DND-41 (cell line): ENCODE data around the gene NMRK2.
"Not testable (repeated sequence)": the region's sequence is repeated elsewhere in the genome, so short reads cannot be mapped to it uniquely, and the experiment has no call there.

ENCODE experiments used
- ATAC-seq: fragments of 200-7000 bp; cut with Tn5 transposase; 3 replicates; pipeline ENCODE4 v1.9.1; 2021; ENCODE audit warnings: low read depth; ENCODE audit not compliant: insufficient read depth
- DNase-seq: peaks from one replicate; pipeline ENCODE4 v3.0.0-alpha.2; 2020
- H2AFZ ChIP-seq: 2 replicates; pipeline ENCODE4 v1.6.0; 2012; ENCODE audit warnings: low read depth, low read length
- H3K27ac ChIP-seq: 2 replicates; pipeline ENCODE4 v1.5.1; 2012; ENCODE audit warnings: low read length, inconsistent platforms
- H3K27me3 ChIP-seq: fragments of 200-600 bp; sonication (generic); 2 replicates; pipeline ENCODE4 v1.6.0; 2012; ENCODE audit warnings: low read length, mild to moderate bottlenecking, inconsistent platforms; ENCODE audit not compliant: insufficient read depth, poor library complexity
- H3K36me3 ChIP-seq: 2 replicates; pipeline ENCODE4 v1.5.1; 2012; ENCODE audit warnings: low read length, inconsistent platforms; ENCODE audit not compliant: insufficient read depth
- H3K4me1 ChIP-seq: 2 replicates; pipeline ENCODE4 v1.5.1; 2012; ENCODE audit warnings: mild to moderate bottlenecking, low read length; ENCODE audit not compliant: insufficient read depth
- H3K4me2 ChIP-seq: 2 replicates; pipeline ENCODE4 v1.6.0; 2012; ENCODE audit warnings: mild to moderate bottlenecking, moderate library complexity, low read length, inconsistent platforms; ENCODE audit not compliant: insufficient read depth
- H3K4me3 ChIP-seq, 2 experiments: fragments of 200-600 bp in 1 of 2; shearing (Covaris generic) in 1 of 2; 2 replicates each; pipeline ENCODE4 v1.5.1; 2012 to 2016; ENCODE audit warnings: inconsistent platforms in 2 of 2, low read length in 2 of 2, mild to moderate bottlenecking in 2 of 2, low read depth in 1 of 2, moderate library complexity in 1 of 2
- H3K79me2 ChIP-seq: 2 replicates; pipeline ENCODE4 v1.6.0; 2012; ENCODE audit warnings: low read length, inconsistent platforms; ENCODE audit not compliant: insufficient read depth
- H3K9ac ChIP-seq: 2 replicates; pipeline ENCODE4 v1.6.0; 2012; ENCODE audit warnings: low read depth, mild to moderate bottlenecking, inconsistent platforms, low read length, moderate library complexity
- H3K9me3 ChIP-seq: 2 replicates; pipeline ENCODE4 v1.5.1; 2012; ENCODE audit warnings: low read length, moderate library complexity, mild to moderate bottlenecking, inconsistent platforms; ENCODE audit not compliant: insufficient read depth, severe bottlenecking
- H4K20me1 ChIP-seq: 2 replicates; pipeline ENCODE4 v1.6.0; 2012; ENCODE audit warnings: low read length; ENCODE audit not compliant: insufficient read depth
- CTCF ChIP-seq: IDR thresholded peaks from 2 replicates; pipeline ENCODE4 v1.5.1; 2012; ENCODE audit warnings: borderline replicate concordance, low read length, moderate library complexity, mild to moderate bottlenecking; ENCODE audit not compliant: poor library complexity, severe bottlenecking; ENCODE audit errors: extremely low read depth
- EZH2 ChIP-seq: IDR thresholded peaks from 3 replicates; pipeline ENCODE4 v1.6.1; 2012; ENCODE audit warnings: borderline replicate concordance, low read depth, mild to moderate bottlenecking, moderate library complexity, low read length, inconsistent platforms; ENCODE audit not compliant: severe bottlenecking

The NMRK2 gene

DNA sequence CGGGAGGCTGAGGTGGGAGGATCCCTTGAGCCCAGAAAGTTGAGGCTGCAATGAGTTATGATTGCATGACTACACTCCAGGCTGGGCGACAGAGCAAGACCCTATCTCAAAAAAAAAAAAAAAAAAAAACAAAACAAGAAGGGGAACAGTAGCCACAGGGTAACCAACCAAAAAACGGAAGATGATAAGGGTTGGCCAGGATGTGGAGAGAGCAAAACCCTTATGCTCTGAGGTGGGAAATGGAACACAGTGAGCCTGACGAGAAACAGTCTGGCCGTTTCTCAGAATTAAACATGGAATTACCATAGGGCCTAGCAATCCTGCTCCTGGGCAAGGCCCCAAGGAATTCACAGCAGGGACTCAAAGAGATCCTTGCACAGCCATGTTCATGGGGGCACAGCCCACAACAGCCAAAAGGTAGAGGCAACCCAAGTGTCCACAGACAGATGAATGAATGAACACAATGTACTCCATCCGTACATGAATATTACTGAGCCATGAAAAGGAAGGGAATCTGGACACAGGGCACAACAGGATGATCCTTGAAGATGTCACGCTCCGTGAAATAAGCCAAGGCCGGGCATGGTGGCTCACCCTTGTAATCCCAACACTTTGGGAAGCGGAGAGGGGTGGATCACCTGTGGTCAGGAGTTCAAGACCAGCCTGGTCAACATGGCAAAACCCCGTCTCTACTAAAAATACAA is 11.3 kb downstream of the NMRK2 start:
- Histone ChIP-seq H3K9me3 (no peaks in the 10 kb centered on the region), H3K4me1 (no peaks in the 10 kb centered on the region), H3K27me3 (no peaks in the 10 kb centered on the region), H3K79me2 (no peaks in the 10 kb centered on the region), H4K20me1 (no peaks in the 10 kb centered on the region), H3K27ac (no peak overlapping the region), H2AFZ (no peak overlapping the region), H3K36me3 (no peaks in the 10 kb centered on the region), H3K4me3 (no peak overlapping the region), H3K4me2 (no peak overlapping the region), H3K9ac (no peak overlapping the region)
- TF ChIP-seq CTCF (no peak), EZH2 (no peak)
- ATAC-seq (no peak), DNase-seq (no peak)

GRCh38 chr19:3945838-3946237 is 13.0 kb downstream of the NMRK2 start:
- DNase-seq (no peak), ATAC-seq (no peak)
- no peaks in the 10 kb centered on the region for H3K36me3 ChIP-seq
- H3K9ac ChIP-seq: no peak overlapping the region
- H3K4me3 ChIP-seq: no peak overlapping the region
- no peak overlapping the region for H2AFZ ChIP-seq
- H3K9me3 ChIP-seq: no peaks in the 10 kb centered on the region
- H3K4me2 ChIP-seq: no peak overlapping the region
- TF ChIP-seq EZH2: no peak
- TF ChIP-seq CTCF: no peak
- no peaks in the 10 kb centered on the region for H3K4me1 ChIP-seq
- H3K27me3 ChIP-seq: no peaks in the 10 kb centered on the region
- H3K79me2 ChIP-seq: no peaks in the 10 kb centered on the region
- no peak overlapping the region for H3K27ac ChIP-seq
- no peaks in the 10 kb centered on the region for H4K20me1 ChIP-seq

DNA sequence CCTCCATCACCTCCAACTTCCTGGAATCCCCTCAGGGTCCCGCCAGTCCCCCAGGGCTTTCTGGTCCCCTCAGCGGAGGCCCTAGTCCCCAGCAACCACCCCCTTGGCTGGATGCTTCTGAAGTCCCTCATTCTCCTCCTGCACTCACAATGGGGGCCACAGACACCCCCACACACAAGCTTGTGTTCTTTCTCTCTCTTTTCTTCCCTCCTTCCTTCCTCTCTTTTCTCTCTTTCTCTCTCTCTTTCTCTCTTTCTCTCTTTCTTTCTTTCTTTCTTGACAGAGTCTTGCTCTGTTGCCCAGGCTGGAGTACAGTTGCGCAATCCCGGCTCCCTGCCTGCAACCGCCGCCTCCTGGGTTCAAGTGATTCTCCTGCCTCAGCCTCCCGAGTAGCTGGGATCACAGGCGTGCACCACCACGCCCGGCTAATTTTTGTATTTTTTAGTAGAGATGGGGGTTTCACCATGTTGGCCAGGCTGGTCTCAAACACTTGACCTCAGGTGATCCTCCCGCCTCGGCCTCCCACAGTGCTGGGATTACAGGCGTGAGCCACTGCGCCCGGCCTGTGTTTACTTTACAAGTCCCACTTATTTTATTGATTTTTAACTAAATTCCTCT is 14.6 kb downstream of the NMRK2 start:
- H3K9ac ChIP-seq, H4K20me1 ChIP-seq, H3K4me1 ChIP-seq, DNase-seq, H3K4me2 ChIP-seq, H3K4me3 ChIP-seq, H3K27ac ChIP-seq, H3K79me2 ChIP-seq, ATAC-seq, H3K9me3 ChIP-seq, H2AFZ ChIP-seq, H3K27me3 ChIP-seq, H3K36me3 ChIP-seq: not testable (repeated sequence)

- DNase-seq: no peak
Observed at GRCh38 chr19:3949294-3949693, 16.4 kb downstream of the NMRK2 start.

More at GRCh38 chr19:3949294-3949693, 16.4 kb downstream of the NMRK2 start:
- ATAC-seq: no peak
- TF ChIP-seq EZH2 (no peak), CTCF (no peak)
- Histone ChIP-seq H3K27me3 (no peaks in the 10 kb centered on the region), H3K4me3 (no peak overlapping the region), H3K4me2 (no peak overlapping the region), H3K9ac (no peak overlapping the region), H3K9me3 (no peaks in the 10 kb centered on the region), H4K20me1 (no peaks in the 10 kb centered on the region), H3K79me2 (no peaks in the 10 kb centered on the region), H3K27ac (no peak overlapping the region), H2AFZ (no peak overlapping the region), H3K4me1 (no peaks in the 10 kb centered on the region), H3K36me3 (no peaks in the 10 kb centered on the region)
